Fibroblast of the aortic adventitia (primary cell): Measurements from ENCODE around the gene PCYT1A. TPM values are rescaled to one million over a fixed set of nuclear protein-coding genes. Genes with fewer than 3 reads are reported as not detected.

Experiments used
- DNase-seq: peaks from one replicate; pipeline ENCODE4 v3.0.0-alpha.2; 2010; ENCODE audit warnings: low read depth
- H3K4me3 ChIP-seq: 2 replicates; pipeline ENCODE4 v1.5.1; 2011; ENCODE audit warnings: low read depth, mild to moderate bottlenecking, control low read depth, low read length, moderate library complexity
- total RNA-seq: library from RNA; depleted of rRNA; stranded (reverse); fragments of >200 nt; gene quantifications from 2 replicates; pipeline ENCODE4 v1.2.3, GENCODE V29; 2012; ENCODE audit warnings: low replicate concordance
- TF ChIP-seq, protein P1 (sequence below): IDR thresholded peaks from 2 replicates; pipeline ENCODE4 v1.5.1; 2011; ENCODE audit warnings: mild to moderate bottlenecking, low read length, control low read depth, inconsistent platforms; ENCODE audit not compliant: insufficient read depth

The PCYT1A gene
- total RNA-seq, 1 donor, result 80.8 TPM

DNA sequence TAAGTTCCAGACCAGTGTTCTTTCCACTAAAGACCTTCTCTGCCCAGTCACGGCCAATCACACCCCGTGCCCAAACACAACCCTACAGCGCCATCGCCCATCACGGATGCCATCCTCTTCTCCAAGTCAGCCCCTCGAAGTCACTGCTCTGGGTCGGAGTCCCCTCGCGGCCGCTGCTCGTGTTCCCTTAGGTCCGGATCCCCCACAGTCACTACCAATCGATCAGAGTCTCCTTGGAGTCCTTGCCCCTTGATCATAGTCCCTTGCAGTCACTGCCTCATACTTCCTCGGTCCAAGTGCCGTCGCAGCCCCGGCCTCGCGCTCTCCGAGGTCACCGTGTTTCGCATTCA, 461 bp downstream of the PCYT1A start:
- peak; percentile 13 for DNase-seq

GRCh38 chr3:196284396-196284795, 3.1 kb downstream of the PCYT1A start:
- TF ChIP-seq, protein P1, sequence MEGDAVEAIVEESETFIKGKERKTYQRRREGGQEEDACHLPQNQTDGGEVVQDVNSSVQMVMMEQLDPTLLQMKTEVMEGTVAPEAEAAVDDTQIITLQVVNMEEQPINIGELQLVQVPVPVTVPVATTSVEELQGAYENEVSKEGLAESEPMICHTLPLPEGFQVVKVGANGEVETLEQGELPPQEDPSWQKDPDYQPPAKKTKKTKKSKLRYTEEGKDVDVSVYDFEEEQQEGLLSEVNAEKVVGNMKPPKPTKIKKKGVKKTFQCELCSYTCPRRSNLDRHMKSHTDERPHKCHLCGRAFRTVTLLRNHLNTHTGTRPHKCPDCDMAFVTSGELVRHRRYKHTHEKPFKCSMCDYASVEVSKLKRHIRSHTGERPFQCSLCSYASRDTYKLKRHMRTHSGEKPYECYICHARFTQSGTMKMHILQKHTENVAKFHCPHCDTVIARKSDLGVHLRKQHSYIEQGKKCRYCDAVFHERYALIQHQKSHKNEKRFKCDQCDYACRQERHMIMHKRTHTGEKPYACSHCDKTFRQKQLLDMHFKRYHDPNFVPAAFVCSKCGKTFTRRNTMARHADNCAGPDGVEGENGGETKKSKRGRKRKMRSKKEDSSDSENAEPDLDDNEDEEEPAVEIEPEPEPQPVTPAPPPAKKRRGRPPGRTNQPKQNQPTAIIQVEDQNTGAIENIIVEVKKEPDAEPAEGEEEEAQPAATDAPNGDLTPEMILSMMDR, result no peak
- no peak overlapping the region for H3K4me3 ChIP-seq
- DNase-seq, result peak; percentile 18

More for the DNA sequence above, 461 bp downstream of the PCYT1A start:
- peak overlapping the region; percentile 100 for H3K4me3 ChIP-seq
- TF ChIP-seq, protein P1, result no peak

DNA sequence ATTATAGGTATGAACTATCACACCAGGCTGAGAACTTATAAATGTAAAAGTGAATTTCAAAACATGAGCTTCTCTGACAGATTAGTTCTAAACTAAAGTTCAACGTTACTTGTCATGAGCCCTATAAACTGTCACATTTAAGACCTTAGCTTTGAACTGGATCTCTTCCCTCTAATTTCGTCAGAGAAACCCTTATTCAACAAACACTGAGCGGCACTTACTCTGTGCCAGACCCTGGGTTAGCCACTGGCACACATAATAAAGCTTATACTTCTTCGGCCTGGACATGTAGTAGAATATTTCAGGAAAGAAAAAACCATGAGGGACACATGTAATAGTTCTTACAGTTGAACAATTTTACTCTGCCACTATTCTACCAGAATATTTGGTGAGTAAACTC, 5.6 kb downstream of the PCYT1A start:
- no peak for DNase-seq
- H3K4me3 ChIP-seq, result no peak overlapping the region
- TF ChIP-seq, protein P1, result no peak

GRCh38 chr3:196280689-196281440, 6.7 kb downstream of the PCYT1A start:
- no peak for DNase-seq
- H3K4me3 ChIP-seq, result no peak overlapping the region
- TF ChIP-seq, protein P1, result no peak

DNA sequence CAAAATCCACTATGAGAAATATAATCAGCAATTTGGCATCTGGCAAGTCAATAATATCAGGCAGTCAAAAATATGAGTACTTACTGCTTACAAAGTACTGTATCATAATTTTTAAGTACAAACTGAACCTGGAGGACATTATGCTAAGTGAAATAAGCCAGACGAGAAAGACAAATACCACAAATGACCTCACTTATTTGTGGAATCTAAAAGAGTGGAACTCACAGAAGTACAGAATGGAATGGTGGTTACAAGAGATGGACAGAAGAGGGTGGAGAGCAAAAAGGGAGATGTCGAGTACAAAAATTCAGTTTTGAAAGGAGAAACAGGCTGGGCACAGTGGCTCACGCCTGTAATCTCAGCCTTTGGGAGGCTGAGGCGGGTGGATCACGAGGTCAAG, 12.4 kb downstream of the PCYT1A start:
- TF ChIP-seq, protein P1, result no peak
- H3K4me3 ChIP-seq, result no peak overlapping the region
- DNase-seq, result no peak

- DNase-seq, result no peak
- no peak overlapping the region for H3K4me3 ChIP-seq
- TF ChIP-seq, protein P1, result no peak
These were observed 12.9 kb downstream of the PCYT1A start for GRCh38 chr3:196274585-196274984.

GRCh38 chr3:196273655-196274054, 13.9 kb downstream of the PCYT1A start:
- DNase-seq, result no peak
- no peak overlapping the region for H3K4me3 ChIP-seq
- TF ChIP-seq, protein P1, result no peak
